ENCODE measurements around the gene LMOD1.
A peak's percentile ranks its signal among the peaks of the same experiment; 100 is the strongest.

The LMOD1 gene

GRCh38 chr1:201898992-201899391, 47.4 kb downstream of the LMOD1 start:
- no peak overlapping the region for H3K27ac Mint-ChIP-seq
- peaks cover 12% of the 10 kb centered on the region for H3K27me3 Mint-ChIP-seq
- H3K4me1 Mint-ChIP-seq (ENCODE audit: low read depth): peaks cover 5% of the 10 kb centered on the region
- no peaks in the 10 kb centered on the region for H3K9me3 Mint-ChIP-seq
- H3K4me3 Mint-ChIP-seq: no peak overlapping the region
- intact Hi-C loops (cut with micrococcal nuclease): no loop called here
- no peaks in the 10 kb centered on the region for H3K36me3 Mint-ChIP-seq (ENCODE audit: low read depth)

GRCh38 chr1:201898240-201898894, 48.0 kb downstream of the LMOD1 start:
- H3K27ac Mint-ChIP-seq: no peak overlapping the region
- intact Hi-C loops (cut with micrococcal nuclease): no loop called here

GRCh38 chr1:201896951-201897391, 49.4 kb downstream of the LMOD1 start:
- H3K36me3 Mint-ChIP-seq (ENCODE audit: low read depth): no peaks in the 10 kb centered on the region
- H3K9me3 Mint-ChIP-seq: no peaks in the 10 kb centered on the region
- H3K27me3 Mint-ChIP-seq: peaks cover 23% of the 10 kb centered on the region
- no peak overlapping the region for H3K4me3 Mint-ChIP-seq
- H3K27ac Mint-ChIP-seq: no peak overlapping the region
- H3K4me1 Mint-ChIP-seq (ENCODE audit: low read depth): peaks cover 5% of the 10 kb centered on the region
- intact Hi-C loops (cut with micrococcal nuclease): loop anchor here (1.0 kb wide), 1 partner anchor 75 kb away; no protein-coding TSS in a partner anchor

More at GRCh38 chr1:201898240-201898894, 48.0 kb downstream of the LMOD1 start:
- peaks cover 17% of the 10 kb centered on the region for H3K27me3 Mint-ChIP-seq
- H3K4me1 Mint-ChIP-seq (ENCODE audit: low read depth): peaks cover 5% of the 10 kb centered on the region
- no peaks in the 10 kb centered on the region for H3K9me3 Mint-ChIP-seq
- H3K4me3 Mint-ChIP-seq: no peak overlapping the region
- H3K36me3 Mint-ChIP-seq (ENCODE audit: low read depth): no peaks in the 10 kb centered on the region

- H3K27ac Mint-ChIP-seq: no peak overlapping the region
These were observed 50.2 kb downstream of the LMOD1 start for GRCh38 chr1:201895913-201896807.

GRCh38 chr1:201895120-201895665, 51.2 kb downstream of the LMOD1 start:
- Mint-ChIP-seq H3K36me3 (ENCODE audit: low read depth) (no peaks in the 10 kb centered on the region), H3K27ac (no peak overlapping the region), H3K9me3 (no peaks in the 10 kb centered on the region), H3K27me3 (peaks cover 35% of the 10 kb centered on the region), H3K4me1 (ENCODE audit: low read depth) (peaks cover 5% of the 10 kb centered on the region), H3K4me3 (no peak overlapping the region)
- intact Hi-C loops (cut with micrococcal nuclease): no loop called here

More at GRCh38 chr1:201895913-201896807, 50.2 kb downstream of the LMOD1 start:
- Mint-ChIP-seq H3K9me3 (no peaks in the 10 kb centered on the region), H3K4me1 (ENCODE audit: low read depth) (peaks cover 5% of the 10 kb centered on the region), H3K36me3 (ENCODE audit: low read depth) (no peaks in the 10 kb centered on the region), H3K27me3 (peaks cover 29% of the 10 kb centered on the region), H3K4me3 (no peak overlapping the region)
- intact Hi-C loops (cut with micrococcal nuclease): loop anchor here (1.0 kb wide), 1 partner anchor 76 kb away; no protein-coding TSS in a partner anchor

GRCh38 chr1:201894343-201895119, 51.8 kb downstream of the LMOD1 start:
- H3K27me3 Mint-ChIP-seq: peaks cover 38% of the 10 kb centered on the region
- H3K27ac Mint-ChIP-seq: no peak overlapping the region
- intact Hi-C loops (cut with micrococcal nuclease): no loop called here

GRCh38 chr1:201893431-201893830, 52.9 kb downstream of the LMOD1 start:
- intact Hi-C loops (cut with micrococcal nuclease): no loop called here
- H3K4me3 Mint-ChIP-seq: no peak overlapping the region
- H3K36me3 Mint-ChIP-seq (ENCODE audit: low read depth): no peaks in the 10 kb centered on the region
- H3K27ac Mint-ChIP-seq: peak overlapping the region; percentile 6
- no peaks in the 10 kb centered on the region for H3K9me3 Mint-ChIP-seq
- peaks cover 6% of the 10 kb centered on the region for H3K4me1 Mint-ChIP-seq (ENCODE audit: low read depth)
- peaks cover 45% of the 10 kb centered on the region for H3K27me3 Mint-ChIP-seq

More at GRCh38 chr1:201894343-201895119, 51.8 kb downstream of the LMOD1 start:
- Mint-ChIP-seq H3K4me1 (ENCODE audit: low read depth) (peaks cover 5% of the 10 kb centered on the region), H3K4me3 (no peak overlapping the region), H3K36me3 (ENCODE audit: low read depth) (no peaks in the 10 kb centered on the region), H3K9me3 (no peaks in the 10 kb centered on the region)

GRCh38 chr1:201892211-201892610, 54.1 kb downstream of the LMOD1 start:
- Mint-ChIP-seq H3K9me3 (no peaks in the 10 kb centered on the region), H3K27me3 (peaks cover 54% of the 10 kb centered on the region), H3K27ac (no peak overlapping the region), H3K4me3 (no peak overlapping the region), H3K36me3 (ENCODE audit: low read depth) (no peaks in the 10 kb centered on the region), H3K4me1 (ENCODE audit: low read depth) (peaks cover 12% of the 10 kb centered on the region)
- intact Hi-C loops (cut with micrococcal nuclease): no loop called here

GRCh38 chr1:201891451-201892045, 54.8 kb downstream of the LMOD1 start:
- Mint-ChIP-seq H3K4me3 (no peak overlapping the region), H3K27me3 (peaks cover 61% of the 10 kb centered on the region), H3K36me3 (ENCODE audit: low read depth) (no peaks in the 10 kb centered on the region), H3K4me1 (ENCODE audit: low read depth) (peaks cover 12% of the 10 kb centered on the region), H3K9me3 (no peaks in the 10 kb centered on the region), H3K27ac (no peak overlapping the region)
- intact Hi-C loops (cut with micrococcal nuclease): no loop called here

GRCh38 chr1:201890806-201891450, 55.4 kb downstream of the LMOD1 start:
- Mint-ChIP-seq H3K4me1 (ENCODE audit: low read depth) (peaks cover 9% of the 10 kb centered on the region), H3K27me3 (peaks cover 63% of the 10 kb centered on the region), H3K4me3 (no peak overlapping the region), H3K36me3 (ENCODE audit: low read depth) (no peaks in the 10 kb centered on the region), H3K9me3 (no peaks in the 10 kb centered on the region), H3K27ac (no peak overlapping the region)
- intact Hi-C loops (cut with micrococcal nuclease): no loop called here

- no peak overlapping the region for H3K27ac Mint-ChIP-seq
- no peaks in the 10 kb centered on the region for H3K9me3 Mint-ChIP-seq
- H3K36me3 Mint-ChIP-seq (ENCODE audit: low read depth): no peaks in the 10 kb centered on the region
- H3K27me3 Mint-ChIP-seq: peaks cover 66% of the 10 kb centered on the region
- no peak overlapping the region for H3K4me3 Mint-ChIP-seq
- intact Hi-C loops (cut with micrococcal nuclease): no loop called here
- H3K4me1 Mint-ChIP-seq (ENCODE audit: low read depth): peaks cover 12% of the 10 kb centered on the region
These were observed 56.1 kb downstream of the LMOD1 start for GRCh38 chr1:201890223-201890622.

- Mint-ChIP-seq H3K27ac (peak overlapping the region; percentile 77), H3K36me3 (ENCODE audit: low read depth) (no peaks in the 10 kb centered on the region), H3K27me3 (peaks cover 68% of the 10 kb centered on the region), H3K9me3 (no peaks in the 10 kb centered on the region), H3K4me1 (ENCODE audit: low read depth) (peaks cover 19% of the 10 kb centered on the region), H3K4me3 (peak overlapping the region; percentile 93)
- intact Hi-C loops (cut with micrococcal nuclease): no loop called here
These were observed 57.0 kb downstream of the LMOD1 start for GRCh38 chr1:201889090-201889968.

All from dendritic cell treated with granulocyte-macrophage colony-stimulating factor and Interleukin-4, amounts not matched to agents 40 ng/mL and 50 ng/mL, for 4 days (primary cell).